Upper lobe of right lung (tissue), 1 donor: Measurements from ENCODE around the gene CCDC149. TPM values are rescaled to one million over a fixed set of nuclear protein-coding genes. Genes with fewer than 3 reads are reported as not detected.

Experiments
- ATAC-seq: fragments of 200-7000 bp; cut with Tn5 transposase; one replicate; pipeline ENCODE4 v1.9.1; 2020; ENCODE audit warnings: mild to moderate bottlenecking, moderate library complexity
- DNase-seq: peaks from one replicate; pipeline ENCODE4 v3.0.0-alpha.2; 2020
- H3K27ac ChIP-seq: fragments of 200-600 bp; one replicate; pipeline ENCODE4 v1.8.0; 2022
- H3K27me3 ChIP-seq: fragments of 200-600 bp; one replicate; pipeline ENCODE4 v1.8.0; 2022; ENCODE audit warnings: mild to moderate bottlenecking
- H3K36me3 ChIP-seq: fragments of 200-600 bp; one replicate; pipeline ENCODE4 v1.8.0; 2022
- H3K4me1 ChIP-seq: fragments of 200-600 bp; one replicate; pipeline ENCODE4 v1.8.0; 2022
- H3K4me3 ChIP-seq: fragments of 200-600 bp; one replicate; pipeline ENCODE4 v1.8.0; 2022; ENCODE audit warnings: mild to moderate bottlenecking
- H3K9me3 ChIP-seq: fragments of 200-600 bp; one replicate; pipeline ENCODE4 v1.8.0; 2022
- CTCF ChIP-seq: fragments of 200-600 bp; IDR thresholded peaks from one replicate; pipeline ENCODE4 v1.8.0; 2022; ENCODE audit warnings: antibody characterized with exemption
- intact Hi-C: fragments of 100-400 bp; cut with DNase I; formaldehyde crosslinking; loops from one replicate; pipeline ENCODE4 v1.11.0; 2022
- total RNA-seq: library from RNA; stranded (reverse); fragmentation: NEBNext Ultra II Directional; extraction: Animal tissue kit (Norgen Biotek cat#: 25700); gene quantifications from one replicate; pipeline ENCODE4 v1.2.1, GENCODE V29; 2021
- donor health status: DM: no; HTN: yes; CAD: no; lungs with severe emphysema.

CCDC149 gene
- total RNA-seq, 1 donor from 2014 or later = 28.7 TPM

DNA sequence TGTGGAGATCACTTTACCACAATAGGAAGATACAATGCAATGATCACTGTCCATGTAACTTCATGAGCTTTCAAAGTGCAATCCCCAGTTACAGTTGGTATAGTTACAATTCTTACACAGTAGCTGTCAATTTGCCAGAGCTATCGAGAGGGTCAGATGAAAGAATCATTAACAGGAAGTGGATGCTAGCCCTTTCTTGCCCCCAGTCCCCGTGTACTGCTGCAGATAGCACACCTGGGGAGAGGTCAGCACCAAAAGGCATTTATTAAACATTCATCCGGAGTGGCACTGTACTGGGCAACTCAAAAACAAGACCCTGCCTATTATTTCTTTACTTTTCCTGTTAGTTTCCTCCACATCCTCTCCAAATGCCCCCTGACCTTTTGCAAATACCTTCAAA is 69.7 kb downstream of the CCDC149 start:
- H3K4me3 ChIP-seq = no peak overlapping the region
- H3K4me1 ChIP-seq = peaks cover 6% of the 10 kb centered on the region
- H3K9me3 ChIP-seq = no peaks in the 10 kb centered on the region
- DNase-seq (no peak), ATAC-seq (no peak)
- H3K27ac ChIP-seq = no peak overlapping the region
- no peak for TF ChIP-seq CTCF
- intact Hi-C loops = no loop called here
- peaks cover under 1% of the 10 kb centered on the region for H3K36me3 ChIP-seq
- no peaks in the 10 kb centered on the region for H3K27me3 ChIP-seq

DNA sequence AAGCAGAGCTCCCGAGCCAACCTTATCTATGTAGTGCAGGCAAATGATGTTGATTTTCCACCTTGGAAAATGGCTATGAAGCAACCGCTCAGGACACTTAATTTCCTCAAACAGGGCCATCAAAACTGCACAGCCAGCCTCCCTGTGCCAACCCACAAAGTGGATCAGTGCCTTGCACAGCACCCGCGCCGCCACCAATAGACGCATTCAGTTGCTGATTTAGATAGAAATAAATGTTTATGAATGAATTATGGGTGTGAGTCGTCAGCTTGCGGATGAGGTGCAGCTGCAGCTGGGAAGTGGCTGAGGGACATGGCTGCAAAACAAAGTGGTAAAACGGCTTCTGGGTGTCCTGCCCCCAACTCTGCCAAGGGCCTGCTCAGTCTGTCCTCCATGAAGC is 70.5 kb downstream of the CCDC149 start:
- no peak overlapping the region for H3K27ac ChIP-seq

DNA sequence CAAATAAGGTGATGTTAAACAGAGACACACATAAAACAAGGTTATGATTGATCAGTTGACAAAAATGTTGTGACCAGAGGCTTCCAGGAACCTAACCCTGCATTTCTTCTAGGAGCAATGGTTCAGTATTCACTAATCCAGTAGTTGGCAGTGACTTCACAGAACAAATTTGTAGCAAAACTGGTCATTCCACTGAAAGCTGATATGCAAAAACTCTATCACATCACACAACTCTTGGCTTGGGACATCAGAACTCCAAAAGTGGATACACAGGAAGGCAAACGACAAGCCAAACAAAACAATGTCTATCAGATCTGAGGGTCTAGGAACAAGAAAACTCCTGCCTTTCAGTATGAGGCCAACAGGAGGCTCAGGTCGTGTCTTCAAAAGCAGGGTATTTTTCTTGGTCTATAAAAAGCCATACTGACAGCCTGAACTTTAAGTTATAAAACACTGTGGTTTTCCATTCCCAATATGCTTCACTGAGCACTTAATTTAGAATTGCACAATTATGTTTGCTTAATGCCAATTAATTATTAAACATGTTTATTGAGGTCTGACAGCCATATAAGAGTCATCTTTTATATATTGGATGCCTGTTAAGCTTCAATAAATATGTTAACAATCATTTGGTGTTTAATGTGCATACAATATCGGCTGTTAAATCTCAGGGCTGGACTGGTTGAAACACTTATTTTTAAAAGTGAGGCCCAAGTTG is 71.9 kb downstream of the CCDC149 start:
- ATAC-seq = no peak
- Histone ChIP-seq H3K4me3 (no peak overlapping the region), H3K27ac (no peak overlapping the region), H3K4me1 (peaks cover 6% of the 10 kb centered on the region), H3K27me3 (no peaks in the 10 kb centered on the region), H3K36me3 (peaks cover 13% of the 10 kb centered on the region), H3K9me3 (no peaks in the 10 kb centered on the region)
- DNase-seq = no peak
- intact Hi-C loops = no loop called here
- TF ChIP-seq CTCF = no peak

More for the DNA sequence above, 70.5 kb downstream of the CCDC149 start:
- intact Hi-C loops = no loop called here
- TF ChIP-seq CTCF = no peak
- Histone ChIP-seq H3K4me3 (no peak overlapping the region), H3K9me3 (no peaks in the 10 kb centered on the region), H3K36me3 (peaks cover 6% of the 10 kb centered on the region), H3K4me1 (peaks cover 6% of the 10 kb centered on the region), H3K27me3 (no peaks in the 10 kb centered on the region)
- ATAC-seq (no peak), DNase-seq (no peak)

GRCh38 chr4:24840362-24840761 is 72.5 kb downstream of the CCDC149 start:
- H3K36me3 ChIP-seq = peaks cover 19% of the 10 kb centered on the region
- H3K4me1 ChIP-seq = peaks cover 6% of the 10 kb centered on the region
- TF ChIP-seq CTCF = no peak
- ATAC-seq (no peak), DNase-seq (no peak)
- intact Hi-C loops = no loop called here
- no peaks in the 10 kb centered on the region for H3K9me3 ChIP-seq
- no peak overlapping the region for H3K27ac ChIP-seq
- no peaks in the 10 kb centered on the region for H3K27me3 ChIP-seq
- no peak overlapping the region for H3K4me3 ChIP-seq

DNA sequence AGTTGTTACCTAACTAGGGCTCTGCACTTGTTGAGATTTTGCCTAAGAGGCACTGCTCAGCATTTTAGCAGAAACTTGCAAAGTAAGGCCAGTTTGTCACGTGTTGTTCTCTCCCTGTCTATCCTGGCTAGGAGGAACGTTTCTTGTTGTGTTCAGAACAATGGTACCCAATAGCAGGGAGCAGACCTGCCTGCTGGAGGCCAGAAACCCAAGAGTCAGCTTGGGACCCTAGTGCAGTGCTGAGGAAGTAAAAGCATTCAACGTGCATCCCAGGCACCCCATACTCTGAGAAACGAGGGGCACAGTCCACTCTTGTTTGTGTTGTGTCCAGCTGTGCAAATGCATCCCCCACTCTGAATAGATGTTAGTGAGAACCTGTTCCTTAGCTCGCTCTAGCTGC is 75.1 kb downstream of the CCDC149 start:
- ATAC-seq = no peak
- DNase-seq = no peak
- Histone ChIP-seq H3K36me3 (peaks cover 37% of the 10 kb centered on the region), H3K4me1 (peaks cover 6% of the 10 kb centered on the region), H3K27ac (no peak overlapping the region), H3K27me3 (no peaks in the 10 kb centered on the region), H3K4me3 (no peak overlapping the region), H3K9me3 (no peaks in the 10 kb centered on the region)
- intact Hi-C loops = no loop called here
- TF ChIP-seq CTCF = no peak

DNA sequence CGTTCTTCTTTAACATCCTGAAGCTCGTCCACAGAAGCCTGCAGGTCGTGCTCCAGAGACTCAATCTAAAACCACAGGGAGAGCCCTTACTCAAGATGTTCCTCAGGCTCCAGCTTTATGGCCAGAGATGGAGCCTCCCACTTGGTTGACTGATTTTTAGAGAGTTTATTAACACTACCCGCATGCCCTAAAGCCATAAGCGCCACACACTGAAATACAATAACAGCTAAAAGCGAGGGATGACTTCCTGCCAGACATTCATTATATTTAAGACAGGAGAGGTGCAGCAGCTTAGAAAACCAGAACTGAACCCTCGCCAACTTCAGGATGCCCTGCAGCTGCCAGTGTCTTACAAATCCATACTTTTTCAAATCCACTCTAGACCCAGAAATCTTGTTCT is 75.5 kb downstream of the CCDC149 start:
- intact Hi-C loops = no loop called here
- H3K27ac ChIP-seq = no peak overlapping the region

More for the DNA sequence above, 75.5 kb downstream of the CCDC149 start:
- H3K4me3 ChIP-seq = no peak overlapping the region
- H3K9me3 ChIP-seq = no peaks in the 10 kb centered on the region
- H3K36me3 ChIP-seq = peaks cover 41% of the 10 kb centered on the region
- no peak for TF ChIP-seq CTCF
- peaks cover 6% of the 10 kb centered on the region for H3K4me1 ChIP-seq
- no peak for DNase-seq
- ATAC-seq = no peak
- no peaks in the 10 kb centered on the region for H3K27me3 ChIP-seq
